Gastrocnemius medialis (tissue), 4 donors: ENCODE measurements around the gene PCDHGB7. TPM values are rescaled to one million over a fixed set of nuclear protein-coding genes. Genes with fewer than 3 reads are reported as not detected.

ENCODE experiments used
- ATAC-seq, 2 donors: fragments of 150-250 bp; one replicate each; pipeline ENCODE4 v1.9.1; 2016
- DNase-seq, 2 donors: peaks; one replicate each; pipeline ENCODE4 v3.0.0-alpha.2; 2019
- H3K27ac ChIP-seq, 4 donors: fragments of 200-600 bp; sonication (generic); 1 replicate in 1 of 4; 2 replicates in 3 of 4; pipeline ENCODE4 v1.5.1; 2016 to 2018; ENCODE audit warnings: mild to moderate bottlenecking in 2 of 4, moderate library complexity in 1 of 4
- H3K27me3 ChIP-seq, 3 donors: fragments of 200-600 bp; sonication (generic) in 2 of 3; 1 replicate in 1 of 3; 2 replicates in 2 of 3; pipeline versions ENCODE4 v1.5.1 to v1.6.0; 2016 to 2019; ENCODE audit warnings: mild to moderate bottlenecking in 1 of 3, moderate library complexity in 1 of 3
- H3K36me3 ChIP-seq, 2 donors: fragments of 200-600 bp; sonication (generic) in 1 of 2; one replicate each; pipeline ENCODE4 v1.5.1; 2017 to 2018
- H3K4me1 ChIP-seq, 2 donors: fragments of 200-600 bp; sonication (generic) in 1 of 2; one replicate each; pipeline ENCODE4 v1.5.1; 2016 to 2017; ENCODE audit warnings: mild to moderate bottlenecking in 2 of 2
- H3K4me3 ChIP-seq, 4 donors: fragments of 200-600 bp; sonication (generic) in 3 of 4; 1 replicate in 1 of 4; 2 replicates in 3 of 4; pipeline ENCODE4 v1.5.1; 2016 to 2019; ENCODE audit warnings: mild to moderate bottlenecking in 2 of 4
- H3K9me3 ChIP-seq, 3 donors: fragments of 200-600 bp; sonication (generic) in 2 of 3; 1 replicate in 1 of 3; 2 replicates in 2 of 3; pipeline ENCODE4 v1.5.1; 2016 to 2019
- POLR2A ChIP-seq, 2 donors: fragments of 450-650 bp; IDR thresholded peaks; one replicate each; pipeline ENCODE4 v1.6.1; 2017; ENCODE audit warnings: antibody characterized with exemption in 2 of 2, mild to moderate bottlenecking in 2 of 2, moderate library complexity in 2 of 2
- in situ Hi-C, 4 donors: fragments of 200-750 bp; cut with MboI; loops; one replicate each; pipeline versions ENCODE4 v1.15.0 to v1.8.0; 2017; ENCODE audit warnings: low sequenced_read_pairs in 4 of 4
- intact Hi-C: fragments of 100-400 bp; cut with DNase I; formaldehyde crosslinking; loops from one replicate; pipeline ENCODE4 v1.15.1; 2023; ENCODE audit warnings: low total_unique reads
- total RNA-seq, 4 donors: library from RNA; depleted of rRNA; stranded (reverse); fragments of >200 nt; gene quantifications; one replicate each; pipeline versions ENCODE4 v1.1.0 to v1.2.3, GENCODE V29; 2016
- TF ChIP-seq, protein P1 (sequence below), 5 experiments: fragments of 450-650 bp in 3 of 5; fragments of 200-600 bp in 2 of 5; sonication (generic) in 2 of 5; IDR thresholded peaks in 4 of 5; conservative IDR thresholded peaks in 1 of 5; 1 replicate in 4 of 5; 2 replicates in 1 of 5; pipeline ENCODE4 v1.5.1; 2016 to 2019; ENCODE audit warnings: antibody characterized with exemption in 5 of 5, mild to moderate bottlenecking in 3 of 5, moderate library complexity in 3 of 5

Gene PCDHGB7
- total RNA-seq, 4 donors from 2014 or later = 3.0 to 5.7 (median 3.3) TPM

DNA sequence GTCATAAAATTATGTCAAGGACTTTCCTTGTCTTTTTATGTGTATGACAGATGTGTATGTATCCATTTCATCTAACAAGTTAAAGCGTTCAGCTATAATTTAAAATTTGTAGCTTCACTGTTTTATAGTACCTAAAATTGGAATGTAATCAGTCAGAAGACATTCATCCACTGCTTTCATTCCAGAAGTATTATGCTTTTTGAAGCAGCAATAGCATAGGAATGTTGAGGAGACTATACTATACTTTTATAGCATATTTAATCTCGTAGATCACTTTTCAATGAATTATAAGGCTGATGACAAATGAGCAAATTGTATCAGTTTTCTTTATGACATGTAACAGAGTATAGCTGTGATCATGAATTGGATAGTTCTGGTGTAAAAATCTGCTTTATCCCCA lies 19.7 kb downstream of the PCDHGB7 start:
- no peaks in the 10 kb centered on the region for H3K9me3 ChIP-seq
- in situ Hi-C loops = no loop called here
- intact Hi-C loops = no loop called here

DNA sequence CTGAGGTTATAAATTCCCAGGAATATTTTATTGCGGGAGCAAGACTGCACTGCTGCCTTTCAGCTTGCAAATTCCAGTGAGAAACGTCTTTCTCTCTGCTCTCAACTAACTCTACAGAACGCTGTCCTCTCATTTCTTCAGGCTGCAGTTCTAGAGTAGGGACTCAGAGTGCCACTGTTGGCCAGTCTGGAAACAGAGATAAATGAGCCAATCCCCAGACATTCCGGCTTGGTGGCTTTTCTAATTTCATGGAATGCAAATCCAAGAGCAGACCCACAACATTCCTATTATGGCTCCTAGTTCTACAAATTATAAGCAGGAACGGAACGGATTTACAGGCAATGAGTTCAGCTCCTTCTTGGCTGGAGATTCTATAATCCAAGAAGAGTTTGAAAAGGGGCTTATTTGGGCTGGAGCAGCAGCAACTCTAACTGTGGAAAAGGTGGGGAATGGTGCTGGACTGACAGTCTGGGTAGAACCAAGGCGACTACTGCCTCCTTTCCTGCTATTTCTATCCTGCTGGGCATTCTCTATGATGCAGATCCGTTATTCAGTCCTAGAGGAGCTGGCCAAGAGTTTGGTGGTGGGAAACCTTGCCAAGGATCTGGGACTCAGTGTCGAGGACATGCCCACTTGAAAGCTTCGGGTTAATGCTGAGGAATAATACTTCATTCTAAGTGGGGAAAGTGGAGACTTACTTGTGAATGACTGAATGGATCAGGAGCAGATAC lies 22.1 kb downstream of the PCDHGB7 start:
- H3K27ac ChIP-seq = no peak overlapping the region
- no peak overlapping the region for H3K4me3 ChIP-seq
- in situ Hi-C loops = no loop called here
- no peaks in the 10 kb centered on the region for H3K9me3 ChIP-seq
- H3K36me3 ChIP-seq = no peaks in the 10 kb centered on the region
- H3K27me3 ChIP-seq = no peaks in the 10 kb centered on the region
- TF ChIP-seq, protein P1, sequence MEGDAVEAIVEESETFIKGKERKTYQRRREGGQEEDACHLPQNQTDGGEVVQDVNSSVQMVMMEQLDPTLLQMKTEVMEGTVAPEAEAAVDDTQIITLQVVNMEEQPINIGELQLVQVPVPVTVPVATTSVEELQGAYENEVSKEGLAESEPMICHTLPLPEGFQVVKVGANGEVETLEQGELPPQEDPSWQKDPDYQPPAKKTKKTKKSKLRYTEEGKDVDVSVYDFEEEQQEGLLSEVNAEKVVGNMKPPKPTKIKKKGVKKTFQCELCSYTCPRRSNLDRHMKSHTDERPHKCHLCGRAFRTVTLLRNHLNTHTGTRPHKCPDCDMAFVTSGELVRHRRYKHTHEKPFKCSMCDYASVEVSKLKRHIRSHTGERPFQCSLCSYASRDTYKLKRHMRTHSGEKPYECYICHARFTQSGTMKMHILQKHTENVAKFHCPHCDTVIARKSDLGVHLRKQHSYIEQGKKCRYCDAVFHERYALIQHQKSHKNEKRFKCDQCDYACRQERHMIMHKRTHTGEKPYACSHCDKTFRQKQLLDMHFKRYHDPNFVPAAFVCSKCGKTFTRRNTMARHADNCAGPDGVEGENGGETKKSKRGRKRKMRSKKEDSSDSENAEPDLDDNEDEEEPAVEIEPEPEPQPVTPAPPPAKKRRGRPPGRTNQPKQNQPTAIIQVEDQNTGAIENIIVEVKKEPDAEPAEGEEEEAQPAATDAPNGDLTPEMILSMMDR (IDR thresholded peaks at IDR 0.05 in 4 of 5, conservative IDR thresholded peaks at IDR 0.05 in 1 of 5) = no peak
- no peak for TF ChIP-seq POLR2A (IDR thresholded peaks at IDR 0.05)
- ATAC-seq = no peak
- intact Hi-C loops = no loop called here
- DNase-seq = no peak
- no peaks in the 10 kb centered on the region for H3K4me1 ChIP-seq

More for the DNA sequence above, 19.7 kb downstream of the PCDHGB7 start:
- Histone ChIP-seq H3K36me3 (no peaks in the 10 kb centered on the region), H3K27me3 (no peaks in the 10 kb centered on the region), H3K4me1 (no peaks in the 10 kb centered on the region), H3K27ac (no peak overlapping the region), H3K4me3 (no peak overlapping the region)
- TF ChIP-seq POLR2A (IDR thresholded peaks at IDR 0.05) = no peak
- TF ChIP-seq, protein P1 (IDR thresholded peaks at IDR 0.05 in 4 of 5, conservative IDR thresholded peaks at IDR 0.05 in 1 of 5) = no peak
- ATAC-seq (no peak), DNase-seq (no peak)

DNA sequence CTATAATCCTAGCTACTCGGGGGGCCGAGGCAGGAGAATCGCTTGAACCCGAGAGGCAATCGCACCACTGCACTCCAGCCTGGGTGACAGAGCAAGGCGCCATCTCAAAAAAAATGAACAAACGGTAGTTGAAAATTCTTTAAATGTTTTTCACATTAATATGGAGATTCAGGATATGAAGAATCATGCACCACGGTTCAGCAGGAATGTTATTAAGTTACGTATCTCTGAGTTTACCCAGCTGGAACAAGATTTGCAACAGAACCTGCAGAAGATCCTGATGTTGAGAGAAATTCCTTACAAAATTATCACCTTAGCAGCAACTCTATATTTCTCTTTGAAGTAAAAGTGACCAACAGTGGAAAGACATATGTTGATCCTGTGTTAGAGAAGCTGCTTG lies 22.9 kb downstream of the PCDHGB7 start:
- intact Hi-C loops (no loop called here), in situ Hi-C loops (no loop called here)
- H3K4me1 ChIP-seq = no peaks in the 10 kb centered on the region
- TF ChIP-seq, protein P1 (IDR thresholded peaks at IDR 0.05 in 4 of 5, conservative IDR thresholded peaks at IDR 0.05 in 1 of 5) = no peak
- no peak for TF ChIP-seq POLR2A (IDR thresholded peaks at IDR 0.05)
- DNase-seq (no peak), ATAC-seq (no peak)
- no peak overlapping the region for H3K27ac ChIP-seq
- no peaks in the 10 kb centered on the region for H3K36me3 ChIP-seq
- no peaks in the 10 kb centered on the region for H3K27me3 ChIP-seq
- H3K4me3 ChIP-seq = no peak overlapping the region
- H3K9me3 ChIP-seq = no peaks in the 10 kb centered on the region

DNA sequence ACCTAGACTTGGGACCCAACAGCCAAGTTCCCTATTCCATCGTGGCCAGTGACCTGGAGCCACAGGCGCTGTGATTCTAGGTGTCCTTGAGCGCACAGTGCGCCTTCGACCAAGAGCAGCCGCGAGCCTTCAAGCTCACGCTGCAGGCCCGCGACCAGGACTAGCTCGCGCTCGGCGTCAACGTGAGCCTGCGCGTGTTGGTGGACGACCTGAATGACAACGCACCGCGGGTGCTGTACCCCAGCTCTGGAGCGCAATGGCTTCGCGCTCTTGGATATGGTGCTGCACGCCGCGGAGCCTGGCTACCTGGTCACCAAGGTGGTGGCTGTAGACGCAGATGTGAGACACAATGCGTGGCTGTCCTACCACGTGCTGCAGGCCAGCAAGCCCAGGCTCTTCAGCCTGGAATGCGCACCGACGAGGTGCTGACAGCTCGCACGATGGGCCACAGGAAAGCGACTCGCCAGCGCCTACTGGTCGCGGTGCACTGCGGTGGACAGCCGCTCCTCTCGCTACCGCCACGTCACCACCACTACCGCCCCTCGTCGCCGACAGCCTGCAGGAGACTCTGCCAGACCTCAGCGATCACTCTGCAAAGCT lies 24.2 kb downstream of the PCDHGB7 start:
- intact Hi-C loops = no loop called here
- H3K4me3 ChIP-seq = no peak overlapping the region
- TF ChIP-seq, protein P1 (IDR thresholded peaks at IDR 0.05 in 4 of 5, conservative IDR thresholded peaks at IDR 0.05 in 1 of 5) = no peak
- no peak for TF ChIP-seq POLR2A (IDR thresholded peaks at IDR 0.05)
- H3K27me3 ChIP-seq = no peaks in the 10 kb centered on the region
- no peaks in the 10 kb centered on the region for H3K36me3 ChIP-seq
- peaks cover 0 to 4% of the 10 kb centered on the region in 2 donors for H3K4me1 ChIP-seq
- in situ Hi-C loops = no loop called here
- no peak overlapping the region for H3K27ac ChIP-seq
- H3K9me3 ChIP-seq = no peaks in the 10 kb centered on the region
- ATAC-seq (no peak), DNase-seq (no peak)
